ENCODE results near the gene ETNK1. TPM values are rescaled to one million over a fixed set of nuclear protein-coding genes. Genes with fewer than 3 reads are reported as not detected.

ETNK1 gene
- total RNA-seq, 1 experiment from 2014 or later, result 21.0 TPM

DNA sequence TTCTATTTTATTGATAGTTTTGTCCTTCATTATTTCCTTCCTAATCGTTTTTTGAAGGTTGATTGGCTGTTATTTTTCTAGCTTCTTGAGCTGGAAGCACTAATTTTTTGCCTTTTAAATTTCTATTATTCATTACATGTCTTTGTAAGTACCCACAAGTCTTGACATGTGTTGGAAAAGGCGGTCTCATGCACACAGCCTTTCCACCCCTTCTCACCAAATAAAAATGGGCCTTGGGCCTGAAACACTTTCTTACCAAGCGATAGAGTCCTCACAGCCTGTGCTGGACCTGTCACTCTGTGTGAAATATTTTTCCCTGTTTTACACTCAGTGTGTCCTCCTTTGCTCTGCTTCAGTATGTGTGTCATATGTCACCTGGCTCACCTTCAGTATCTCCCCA lies 9.9 kb downstream of the ETNK1 start:
- no peak for DNase-seq (ENCODE audit: low read depth)

DNA sequence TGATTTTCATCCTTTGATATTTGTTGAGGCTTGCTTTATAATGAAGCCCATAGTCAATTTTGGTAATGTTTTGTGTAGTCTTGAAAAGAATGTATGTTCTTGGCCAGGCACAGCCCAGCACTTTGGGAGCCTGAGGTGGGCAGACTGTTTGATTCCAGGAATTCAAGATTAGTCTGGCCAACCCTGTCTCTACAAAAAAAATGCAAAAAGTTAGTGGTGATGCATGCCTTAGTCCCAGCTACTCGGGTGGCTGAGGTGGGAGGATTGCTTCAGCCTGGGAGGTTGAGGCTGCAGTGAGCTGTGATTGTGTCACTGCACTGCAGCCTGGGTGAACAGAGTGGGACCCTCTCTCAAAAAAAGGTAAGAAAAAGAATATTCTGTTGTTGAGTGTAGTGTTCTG lies 10.8 kb downstream of the ETNK1 start:
- no peak for DNase-seq (ENCODE audit: low read depth)

DNA sequence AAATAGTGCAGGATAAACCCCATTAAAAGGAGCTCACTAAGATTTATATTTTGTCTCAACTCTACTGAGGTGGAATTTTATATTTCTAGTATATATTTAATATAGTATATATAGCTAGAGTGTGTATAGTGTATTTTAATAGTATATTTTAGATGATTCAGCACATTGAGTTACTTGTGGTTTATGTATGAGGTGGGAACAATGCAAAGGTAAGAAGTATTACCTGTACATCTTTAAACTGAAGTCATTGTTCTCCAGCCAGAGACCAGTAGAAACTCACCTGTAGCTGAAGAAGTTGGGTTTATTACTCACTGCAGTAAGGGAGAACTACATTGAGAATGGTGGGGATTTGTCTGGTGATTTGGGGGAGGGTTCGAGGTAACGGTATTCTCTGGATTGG lies 15.9 kb downstream of the ETNK1 start:
- no peak for DNase-seq (ENCODE audit: low read depth)

DNA sequence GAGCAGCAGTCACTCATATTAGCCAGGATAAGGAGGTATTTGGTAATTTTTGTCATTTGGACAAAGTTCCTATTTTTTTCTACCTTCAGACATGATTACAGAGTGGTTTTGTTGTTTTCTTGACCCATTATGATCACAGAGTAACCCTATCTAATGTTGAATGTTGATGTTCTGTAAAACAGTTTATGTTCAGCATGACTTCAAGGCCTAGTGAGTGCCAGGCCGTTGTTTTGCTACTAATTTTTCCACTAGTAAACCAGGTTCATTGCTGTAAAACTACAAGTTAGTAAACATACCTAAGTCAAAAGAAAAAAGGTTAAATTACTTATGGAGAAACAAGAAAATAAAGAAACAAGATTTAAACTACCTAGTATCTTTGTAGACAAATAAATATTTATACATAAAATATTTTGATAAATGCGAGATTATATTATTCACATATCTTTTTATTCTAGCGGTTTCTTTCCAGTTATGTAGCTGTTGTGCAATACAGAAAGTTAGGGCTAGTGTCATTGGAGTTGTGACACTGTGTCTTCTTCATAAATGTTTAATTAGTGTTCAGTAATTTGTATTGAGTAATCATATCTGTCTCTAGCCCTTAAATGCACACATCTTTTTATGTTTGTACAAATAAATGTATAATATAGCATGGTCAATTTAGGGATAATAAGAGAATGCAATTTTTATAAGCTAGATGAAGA lies 16.5 kb downstream of the ETNK1 start:
- no peak for DNase-seq (ENCODE audit: low read depth)

DNA sequence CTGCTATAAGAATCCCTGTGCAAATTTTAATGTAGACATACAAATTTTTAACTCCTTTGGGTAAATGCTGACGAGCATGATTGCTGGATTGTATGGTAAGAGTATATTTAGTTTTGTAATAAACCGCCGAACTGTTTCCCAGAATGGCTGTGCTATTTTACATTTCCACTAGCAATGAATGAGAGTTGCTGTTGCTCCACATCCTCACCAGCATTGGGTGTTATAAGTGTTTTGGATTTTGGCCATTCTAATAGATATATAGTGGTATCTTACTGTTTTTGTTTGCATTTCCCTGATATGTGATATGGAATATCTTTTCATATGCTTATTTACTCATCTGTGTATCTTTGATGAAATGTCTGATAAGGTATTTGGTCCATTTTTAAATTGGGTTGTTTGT lies 23.7 kb downstream of the ETNK1 start:
- no peak for DNase-seq (ENCODE audit: low read depth)

DNA sequence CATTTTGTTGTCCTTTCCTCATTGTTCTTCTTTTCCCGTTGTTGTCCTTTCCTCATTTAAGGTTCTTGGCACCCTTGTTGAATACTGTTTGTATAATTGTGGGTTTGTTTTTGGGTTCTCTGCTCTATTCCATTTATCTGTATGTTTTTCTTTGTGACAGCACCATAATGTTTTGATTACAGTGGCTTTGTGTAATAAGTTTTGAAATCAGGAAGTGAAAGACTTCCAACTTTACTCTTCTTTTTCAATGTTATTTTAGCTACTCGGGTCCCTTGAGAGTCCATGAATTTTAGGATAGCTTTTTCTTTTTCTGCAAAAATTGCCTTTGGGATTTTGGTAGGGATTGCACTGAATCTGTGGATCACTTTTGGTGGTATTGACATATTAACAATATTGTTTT lies 28.1 kb downstream of the ETNK1 start:
- no peak for DNase-seq (ENCODE audit: low read depth)

DNA sequence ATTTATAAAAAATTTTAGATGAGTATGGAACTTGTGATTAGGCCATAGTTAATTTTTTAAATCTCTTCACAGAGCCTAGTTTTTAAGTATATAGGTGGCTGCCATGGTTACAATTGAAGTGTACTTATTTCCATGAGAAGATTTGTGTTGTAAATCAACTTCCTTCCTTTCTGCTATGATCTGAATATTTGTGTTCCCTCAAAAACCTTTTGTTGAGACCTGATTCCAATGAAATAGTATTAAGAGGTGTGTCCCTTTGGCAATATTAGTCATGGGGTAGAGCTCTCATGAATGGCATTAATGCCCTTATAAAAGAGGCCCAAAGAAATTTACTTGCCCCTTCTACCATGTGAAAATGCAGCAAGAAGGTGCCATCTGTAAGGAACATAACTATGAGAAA lies 28.8 kb downstream of the ETNK1 start:
- no peak for DNase-seq (ENCODE audit: low read depth)

DNA sequence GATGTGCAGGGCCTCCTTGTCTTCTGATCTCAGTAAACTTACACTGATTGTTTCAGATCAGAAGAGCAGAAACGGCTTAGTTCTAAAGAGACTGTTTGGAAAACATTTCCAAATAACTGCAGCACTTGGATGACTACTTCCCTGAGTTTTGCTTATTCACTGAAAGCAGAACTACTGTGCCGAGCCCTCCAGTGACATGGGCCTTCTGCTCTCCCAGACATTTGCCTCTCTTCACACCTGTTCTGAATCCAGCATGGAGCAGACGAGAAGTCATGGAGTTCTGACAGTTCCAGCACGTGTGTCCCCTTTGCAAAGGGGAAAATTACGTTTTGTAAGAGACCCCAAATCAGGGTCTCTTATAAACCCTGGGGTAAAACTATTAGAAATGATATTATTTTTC lies 31.4 kb downstream of the ETNK1 start:
- DNase-seq (ENCODE audit: low read depth), result no peak

DNA sequence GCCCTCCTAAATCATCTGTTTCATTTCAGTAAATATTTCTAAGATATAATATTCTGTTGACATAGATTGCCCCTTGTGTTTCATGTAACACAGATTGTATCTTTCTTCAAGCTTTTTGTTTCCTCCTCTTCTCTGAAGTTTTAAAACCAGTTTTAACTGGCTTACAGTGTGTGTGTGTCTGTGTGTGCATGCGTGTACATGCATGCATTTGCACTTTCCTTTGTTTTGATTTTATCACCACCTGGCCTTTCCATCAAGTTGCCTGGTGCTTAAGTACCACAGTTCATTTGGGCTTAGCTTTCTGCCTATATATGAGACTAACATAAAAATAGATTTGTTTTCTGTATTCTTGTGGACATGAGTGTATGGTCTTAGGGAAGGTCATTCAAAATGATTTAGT lies 31.9 kb downstream of the ETNK1 start:
- DNase-seq (ENCODE audit: low read depth), result no peak

DNA sequence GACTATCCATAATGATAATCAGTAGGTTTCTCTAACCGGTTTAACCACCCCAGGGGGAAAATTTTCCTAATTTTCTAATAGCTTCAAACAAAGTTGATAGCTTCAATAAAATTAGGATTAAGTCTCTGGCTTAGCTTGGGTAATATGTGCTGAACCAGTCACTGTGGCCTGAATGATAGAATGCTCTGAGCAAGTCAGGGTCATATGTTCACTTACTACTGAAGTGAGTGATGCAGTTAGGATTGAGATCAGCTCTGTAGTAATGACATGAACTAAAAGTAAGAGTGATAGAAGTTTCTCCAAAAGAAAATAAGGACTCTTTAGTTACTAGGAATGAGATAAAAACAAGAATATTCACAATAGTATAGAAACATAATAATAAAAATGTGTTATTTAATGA lies 32.6 kb downstream of the ETNK1 start:
- DNase-seq (ENCODE audit: low read depth), result no peak

DNA sequence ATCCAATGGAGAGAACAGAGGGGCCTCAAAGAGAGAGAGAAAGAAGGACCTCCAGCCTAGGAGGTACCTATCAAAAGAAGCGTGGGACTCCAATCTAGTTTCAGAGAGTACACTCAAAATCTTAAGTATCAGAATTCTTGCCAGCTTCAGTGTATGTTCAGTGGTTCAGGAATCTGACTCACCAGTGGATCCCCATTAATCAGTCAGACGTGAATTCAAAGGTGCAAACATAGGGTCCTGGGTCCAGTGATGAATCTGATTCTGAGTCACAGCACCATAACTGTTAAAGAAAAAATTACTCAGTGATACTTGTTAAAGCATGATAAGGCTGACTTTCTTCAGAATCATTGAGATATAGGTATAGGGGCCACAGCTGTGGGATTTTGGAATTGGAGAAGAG lies 33.2 kb downstream of the ETNK1 start:
- DNase-seq (ENCODE audit: low read depth), result peak; percentile 57

DNA sequence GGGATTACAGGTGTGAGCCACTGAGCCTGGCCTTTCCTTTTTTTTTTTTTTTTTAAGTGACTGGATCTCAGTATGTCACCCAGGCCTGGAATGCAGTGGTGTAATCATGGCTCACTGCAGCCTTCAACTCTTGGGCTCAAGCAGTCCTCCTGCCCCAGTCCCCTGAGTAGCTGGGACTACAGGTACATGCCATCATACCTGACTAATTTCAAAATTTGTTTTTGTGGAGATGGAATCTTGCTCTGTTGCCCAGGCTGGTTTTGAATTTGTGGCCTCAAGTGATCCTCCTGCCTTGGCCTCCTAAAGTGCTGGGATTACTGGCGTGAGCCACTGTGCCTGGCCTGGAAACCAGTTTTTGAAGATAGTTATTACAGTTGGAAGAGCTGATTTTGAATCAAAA lies 37.4 kb downstream of the ETNK1 start:
- no peak for DNase-seq (ENCODE audit: low read depth)

DNA sequence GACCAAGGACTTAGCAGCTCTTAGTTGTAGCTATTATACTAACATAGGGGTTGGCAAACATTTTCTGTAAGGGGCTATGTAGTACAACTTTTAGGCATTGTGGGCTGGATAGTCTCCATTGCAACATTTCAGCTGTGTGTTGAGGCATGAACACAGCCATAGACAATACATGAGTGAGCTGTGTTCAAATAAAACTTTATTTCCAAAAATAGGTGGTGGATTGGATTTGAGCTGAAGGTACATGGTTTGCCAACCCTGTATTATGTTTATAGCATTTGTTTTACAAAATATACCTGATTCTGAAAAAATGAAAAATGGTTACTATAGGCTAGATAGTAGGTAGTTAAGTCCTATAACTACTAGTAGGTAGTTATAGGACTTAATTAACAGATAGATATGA lies 40.5 kb downstream of the ETNK1 start:
- no peak for DNase-seq (ENCODE audit: low read depth)

DNA sequence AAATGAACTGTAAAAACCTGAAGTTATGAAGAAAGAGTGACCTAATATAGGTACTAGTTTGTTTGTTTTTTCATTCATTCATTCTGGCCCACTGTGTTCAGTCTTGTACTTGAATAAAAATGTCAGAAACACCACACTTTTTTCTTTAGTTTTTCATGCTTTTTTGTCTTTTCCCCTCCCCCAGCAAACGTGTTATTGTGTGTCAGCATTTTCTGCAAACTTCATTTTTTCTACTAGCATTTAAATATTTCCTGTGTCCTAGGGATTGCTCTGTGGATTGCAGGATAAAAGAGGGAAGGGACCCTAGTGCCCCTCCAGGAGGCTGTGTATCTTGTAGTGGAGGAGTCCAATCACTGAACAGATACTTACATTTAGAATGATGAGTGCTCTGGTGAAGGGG lies 42.2 kb downstream of the ETNK1 start:
- DNase-seq (ENCODE audit: low read depth), result no peak

DNA sequence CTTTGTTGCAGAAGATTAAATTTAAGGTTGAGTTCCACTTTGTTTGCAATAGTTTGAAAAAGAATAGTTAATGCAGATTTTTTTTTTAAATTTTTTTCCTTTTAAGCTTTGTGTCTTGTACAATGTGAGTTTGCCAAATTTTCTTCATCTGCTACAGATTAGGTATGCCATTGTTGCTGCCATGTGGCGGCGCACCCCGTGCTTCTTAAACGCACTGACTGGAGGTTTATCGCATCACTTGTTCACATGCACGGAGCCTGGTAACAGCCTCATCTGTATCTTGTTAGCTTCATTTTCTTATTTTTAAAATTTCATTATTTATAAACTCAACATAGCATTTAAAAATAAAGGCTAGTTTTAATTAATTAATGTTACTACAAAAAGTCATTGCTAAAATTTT lies 43.5 kb downstream of the ETNK1 start:
- no peak for DNase-seq (ENCODE audit: low read depth)

DNA sequence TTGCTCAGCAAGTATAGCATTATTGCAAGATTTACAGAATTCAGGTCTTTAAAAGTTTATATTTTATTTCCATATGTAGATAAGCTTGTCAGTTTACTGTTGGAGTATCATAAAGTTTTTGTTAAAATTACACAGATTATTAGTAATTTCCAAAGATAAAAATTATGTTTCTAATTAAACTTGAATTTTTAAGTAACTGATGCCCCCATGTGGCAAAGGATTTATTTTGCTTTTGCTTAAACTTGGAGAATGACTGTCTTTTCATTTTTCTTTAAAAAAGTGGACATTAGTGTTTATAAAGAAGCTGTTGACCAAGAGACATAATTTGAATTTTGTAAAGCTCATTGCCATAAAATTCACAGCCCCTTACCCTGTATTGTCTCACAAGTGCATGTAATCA lies 45.8 kb downstream of the ETNK1 start:
- no peak for DNase-seq (ENCODE audit: low read depth)

DNA sequence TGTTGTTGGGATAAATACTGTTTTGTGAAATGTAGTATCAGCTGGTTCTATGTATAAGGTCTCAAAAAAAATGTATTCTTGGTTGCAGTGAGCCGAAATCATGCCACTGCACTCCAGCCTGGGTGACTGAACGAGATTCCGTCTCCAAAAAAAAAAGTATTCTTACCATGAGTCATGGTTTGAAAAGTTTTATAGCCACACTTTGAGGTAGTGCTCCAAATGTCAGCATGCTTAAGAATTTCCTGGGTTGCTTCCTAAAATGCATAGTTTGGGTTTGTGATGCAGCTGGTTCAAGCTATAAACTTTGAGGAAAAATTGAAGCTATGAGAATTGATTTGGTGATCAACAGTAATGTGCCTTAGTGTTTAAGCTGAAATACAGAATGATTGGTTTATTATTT lies 48.0 kb downstream of the ETNK1 start:
- peak; percentile 60 for DNase-seq (ENCODE audit: low read depth)

DNA sequence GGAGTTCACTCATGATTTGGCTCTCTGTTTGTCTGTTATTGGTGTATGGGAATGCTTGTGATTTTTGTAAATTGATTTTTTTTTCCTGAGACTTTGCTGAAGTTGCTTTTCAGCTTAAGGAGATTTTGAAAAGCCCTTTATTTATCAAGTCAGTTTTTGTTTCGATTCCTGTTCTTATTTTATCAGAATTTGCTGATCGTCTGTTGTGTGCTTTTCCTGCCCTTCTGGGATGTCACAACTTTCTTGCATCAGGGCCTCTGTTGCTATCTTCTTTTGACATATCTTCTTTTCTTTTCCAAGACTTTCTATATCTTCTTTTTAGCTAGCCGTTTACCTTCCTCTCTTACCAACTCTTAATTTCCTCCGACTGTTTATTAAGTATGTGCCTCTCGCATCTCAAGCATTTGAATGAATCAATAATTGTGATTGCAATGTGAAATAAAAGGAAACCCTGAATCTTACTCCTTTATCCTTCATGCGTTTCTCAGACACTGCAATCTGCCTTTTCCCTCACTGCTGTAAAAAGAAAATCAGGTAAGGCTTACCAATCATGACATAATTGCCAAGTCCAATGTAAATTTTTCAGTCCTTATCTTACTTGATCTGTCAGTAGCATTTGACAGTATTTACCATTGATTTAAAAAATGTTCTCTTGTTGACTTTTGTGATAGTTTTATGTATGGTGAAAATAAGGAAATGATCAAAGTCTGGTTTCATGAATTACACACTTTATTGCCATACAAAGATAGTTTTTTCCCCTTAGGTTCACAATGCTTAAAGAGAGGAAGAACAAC lies 53.0 kb downstream of the ETNK1 start:
- DNase-seq (ENCODE audit: low read depth), result no peak

DNA sequence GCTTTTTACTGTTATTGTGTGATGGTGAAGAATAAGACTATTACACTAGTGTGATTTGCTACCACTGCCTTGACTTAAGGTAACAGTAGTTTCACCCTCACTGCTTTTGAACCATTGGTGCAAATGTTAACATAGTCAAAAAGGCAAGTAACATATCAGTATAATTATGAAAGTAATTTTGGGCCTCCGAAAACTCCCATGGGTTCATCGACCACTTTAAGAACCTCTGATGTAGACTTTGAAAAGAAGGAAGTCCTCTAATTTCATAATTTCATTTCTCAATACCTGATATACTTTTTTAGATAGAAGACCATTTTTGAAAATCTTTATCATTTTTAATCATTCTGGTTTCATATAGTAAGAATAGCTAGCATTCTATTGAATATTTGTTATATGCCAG lies 57.7 kb downstream of the ETNK1 start:
- no peak for DNase-seq (ENCODE audit: low read depth)

DNA sequence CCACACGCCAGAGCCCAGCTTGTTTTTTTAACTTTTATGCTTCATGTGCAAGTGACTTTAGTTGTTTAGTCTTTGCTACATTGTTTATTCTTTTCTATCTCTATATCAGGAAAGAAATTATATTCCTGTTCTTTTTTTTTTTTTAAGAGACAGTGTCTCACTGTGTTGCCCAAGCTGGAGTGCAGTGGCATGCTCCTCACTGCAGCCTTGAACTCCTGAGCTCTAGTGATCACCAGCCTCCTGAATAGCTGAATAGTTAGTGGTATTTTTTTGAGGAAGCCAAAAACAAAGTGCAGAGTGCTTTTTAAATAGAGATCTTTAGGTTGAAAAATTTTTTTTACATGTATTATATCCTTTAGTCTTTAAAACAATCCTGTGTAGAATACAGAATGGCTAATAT lies 58.2 kb downstream of the ETNK1 start:
- DNase-seq (ENCODE audit: low read depth), result no peak

DNA sequence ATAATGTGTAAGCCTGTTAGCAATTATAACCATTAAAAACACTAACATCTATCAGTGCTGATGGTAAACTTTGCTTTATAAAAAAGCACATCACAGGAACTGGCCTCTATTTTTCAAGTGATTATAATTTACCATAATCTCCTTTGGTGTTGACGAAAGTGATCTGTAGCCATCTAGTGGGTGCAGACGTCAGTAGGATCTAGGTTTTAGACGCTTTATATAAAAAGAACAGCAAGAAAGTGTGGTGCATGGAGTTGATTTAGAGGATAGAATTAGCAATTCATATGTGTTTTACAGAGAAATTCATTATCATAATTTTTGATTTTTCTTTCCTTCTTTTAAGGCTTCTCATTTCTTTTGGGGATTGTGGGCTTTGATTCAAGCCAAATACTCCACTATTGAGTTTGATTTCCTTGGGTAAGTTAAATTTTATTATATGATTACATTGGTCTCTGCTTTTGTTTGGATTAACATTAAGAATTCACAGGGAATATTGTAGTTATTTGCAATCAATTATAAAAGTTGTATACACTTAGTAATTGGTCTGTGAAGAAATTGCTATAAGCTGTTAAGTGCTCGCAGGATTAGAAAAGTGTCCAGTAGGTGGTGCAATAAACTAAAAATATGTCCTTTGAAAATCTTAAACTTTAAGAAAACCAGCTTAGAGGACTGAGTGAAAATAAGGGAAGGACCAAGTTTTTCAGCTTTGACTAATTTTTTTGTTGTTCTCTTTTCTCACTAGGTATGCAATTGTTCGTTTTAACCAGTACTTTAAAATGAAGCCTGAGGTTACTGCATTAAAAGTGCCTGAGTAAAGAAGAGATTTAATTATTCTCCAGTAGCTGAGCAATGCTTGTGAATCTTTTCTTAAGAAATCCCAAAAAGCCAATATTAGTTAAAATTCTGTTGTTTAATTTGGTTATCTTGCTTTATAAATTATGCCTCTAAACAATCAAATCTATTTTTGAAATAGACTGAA lies 59.5 kb downstream of the ETNK1 start:
- peak; percentile 42 for DNase-seq (ENCODE audit: low read depth)

DNA sequence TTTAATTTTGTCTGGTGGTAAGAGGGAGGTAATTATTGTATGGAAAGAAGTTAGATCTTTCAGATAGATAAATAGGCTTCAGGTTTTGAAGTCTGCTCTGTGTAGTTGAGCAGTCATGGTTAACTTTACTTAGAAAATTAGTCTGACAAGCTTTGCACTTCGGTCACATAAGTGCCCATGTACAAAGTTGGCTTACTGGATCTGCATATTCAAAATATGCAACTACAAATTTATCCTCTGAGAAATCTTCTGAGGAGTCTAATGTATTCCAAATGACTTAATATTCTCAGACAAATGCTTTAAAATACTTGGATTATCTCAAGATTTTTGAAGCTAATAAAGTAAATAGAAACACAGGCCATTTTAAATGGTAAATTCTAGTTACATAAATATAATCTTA lies 61.2 kb downstream of the ETNK1 start:
- no peak for DNase-seq (ENCODE audit: low read depth)

Data from RPMI7951 (cell line).